HCEC 1CT (cell line): Measurements from ENCODE around the gene FANCI.

Experiments used
- DNase-seq: peaks from one replicate; pipeline ENCODE4 v3.0.0-alpha.2; 2017

The FANCI gene

DNA sequence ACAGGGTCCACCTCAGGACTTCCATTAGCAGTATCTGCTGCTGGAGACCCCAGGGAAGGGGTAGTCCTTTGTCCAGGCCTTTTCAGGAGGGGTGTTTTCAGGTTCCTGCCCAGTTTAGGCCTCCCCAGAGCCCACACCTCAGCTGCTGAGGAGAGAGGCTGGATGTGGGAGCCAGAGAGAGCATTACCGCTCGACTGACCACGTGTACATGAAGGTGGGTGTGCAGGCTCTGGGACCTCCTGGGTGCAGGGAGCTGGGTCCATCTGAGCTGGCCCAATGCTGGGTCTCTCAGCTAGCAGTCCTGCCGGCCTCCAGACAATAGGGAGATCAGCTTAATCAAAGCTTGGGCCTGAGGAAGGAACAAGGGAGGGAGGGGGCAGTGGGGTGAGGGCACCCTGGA is 120.0 kb downstream of the FANCI start:
- no peak for DNase-seq

DNA sequence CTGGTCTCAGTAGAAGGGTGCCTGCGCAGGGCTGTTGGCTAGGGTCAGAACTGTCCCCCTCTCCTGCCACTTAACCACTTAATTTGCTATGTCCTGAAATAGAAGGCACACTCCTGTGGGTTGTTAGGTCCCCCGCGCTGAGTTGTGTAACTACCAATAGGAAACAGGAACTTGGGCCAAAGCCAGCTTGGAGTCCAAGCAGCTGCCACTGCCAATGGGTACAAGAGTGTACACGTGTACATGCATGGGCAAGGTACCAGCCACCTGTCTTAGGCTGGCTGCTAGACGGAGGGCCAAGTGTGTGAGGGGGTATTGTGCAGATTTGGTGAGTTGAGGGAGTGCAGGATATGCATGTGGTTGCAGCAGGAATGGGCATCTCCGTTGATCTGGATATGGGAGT is 120.6 kb downstream of the FANCI start:
- no peak for DNase-seq

DNA sequence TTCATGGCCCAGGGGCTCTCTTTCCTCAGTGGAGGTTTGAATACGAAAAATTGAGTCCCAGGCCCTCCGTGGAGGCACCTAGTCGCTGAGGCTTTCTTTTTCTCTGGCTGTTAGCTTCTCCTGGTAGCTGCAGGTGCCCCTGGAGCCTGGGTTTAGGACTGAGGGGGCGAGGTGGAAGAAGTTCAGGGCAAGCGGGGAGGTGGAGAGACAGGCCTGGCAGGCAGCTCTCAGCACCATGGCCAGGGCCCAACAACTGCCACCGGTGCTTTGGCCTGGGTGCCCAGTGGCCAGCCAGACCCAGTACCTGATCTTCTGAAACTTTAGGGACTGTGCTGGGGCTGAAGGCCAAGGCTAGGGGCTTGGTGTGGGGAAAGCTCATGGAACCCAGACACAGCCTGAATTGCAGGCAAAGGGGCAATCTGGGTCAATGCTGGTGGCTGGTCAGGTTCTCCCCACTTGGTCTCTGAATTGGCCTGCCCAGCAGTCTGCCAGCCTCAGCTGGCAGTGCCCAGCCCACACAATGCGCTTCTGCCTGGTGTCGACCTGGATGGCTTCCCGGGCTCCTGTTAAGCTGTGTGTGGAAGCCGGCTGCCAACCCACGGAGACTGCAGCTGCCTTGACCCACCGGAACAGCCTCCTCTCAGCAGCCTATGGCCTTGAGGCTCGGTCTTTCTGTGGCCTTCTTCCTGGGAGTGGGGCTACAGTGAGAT is 121.1 kb downstream of the FANCI start:
- no peak for DNase-seq

DNA sequence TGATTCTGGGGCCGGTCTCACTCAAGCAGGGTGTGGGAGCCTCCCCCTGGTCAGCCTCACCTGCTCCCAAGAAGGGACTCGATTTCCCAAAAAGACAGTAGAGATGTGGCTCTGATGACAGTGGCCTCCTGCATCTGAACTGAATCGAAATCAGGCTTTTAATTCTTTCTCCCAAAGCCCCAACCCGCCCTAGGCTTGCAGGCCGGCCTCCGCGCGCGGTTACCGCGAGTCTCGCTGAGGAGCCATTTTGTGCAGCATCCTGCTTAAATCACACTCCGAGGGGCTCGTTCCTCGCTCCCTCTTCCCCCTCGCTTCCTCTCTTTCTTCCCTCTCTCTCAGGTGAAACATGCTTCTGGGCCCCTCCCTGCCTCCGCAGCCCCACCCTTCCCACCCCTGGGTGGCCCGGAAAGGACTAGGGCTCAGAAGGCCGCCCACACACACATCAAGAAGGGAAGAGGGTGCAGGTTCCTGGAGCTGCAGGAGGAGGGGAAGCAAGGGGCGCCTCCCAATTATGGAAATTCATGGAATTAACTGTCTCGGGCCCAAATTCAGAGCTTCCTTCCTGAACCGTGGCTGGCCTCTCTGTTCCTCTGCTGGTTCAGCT is 121.8 kb downstream of the FANCI start:
- DNase-seq: no peak
